CD1c-positive myeloid dendritic cell (primary cell): ENCODE results near the gene C3AR1.
"Not testable (repeated sequence)": the region's sequence is repeated elsewhere in the genome, so short reads cannot be mapped to it uniquely, and the experiment has no call there.

Experiments used
- DNase-seq: peaks from one replicate; pipeline ENCODE4 v3.0.0-alpha.2; 2016; ENCODE audit errors: extremely low spot score

The C3AR1 gene

DNA sequence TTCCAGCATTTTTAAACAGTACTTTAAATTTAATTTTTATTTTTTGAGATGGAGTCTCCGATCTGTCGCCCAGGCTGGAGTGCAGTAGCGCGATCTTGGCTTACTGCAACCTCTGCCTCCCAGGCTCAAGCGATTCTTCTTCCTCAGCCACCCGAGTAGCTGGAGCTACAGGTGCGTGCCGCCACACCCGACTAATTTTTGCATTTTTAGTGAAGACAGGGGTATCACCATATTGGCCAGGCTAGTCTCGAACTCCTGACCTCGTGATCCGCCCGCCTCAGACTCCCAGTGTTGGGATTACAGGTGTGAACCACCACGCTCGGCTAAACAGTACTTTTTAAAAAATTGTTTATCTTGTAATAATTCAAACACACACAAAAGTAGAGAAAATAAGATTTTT lies 37.9 kb downstream of the C3AR1 start:
- no peak for DNase-seq

DNA sequence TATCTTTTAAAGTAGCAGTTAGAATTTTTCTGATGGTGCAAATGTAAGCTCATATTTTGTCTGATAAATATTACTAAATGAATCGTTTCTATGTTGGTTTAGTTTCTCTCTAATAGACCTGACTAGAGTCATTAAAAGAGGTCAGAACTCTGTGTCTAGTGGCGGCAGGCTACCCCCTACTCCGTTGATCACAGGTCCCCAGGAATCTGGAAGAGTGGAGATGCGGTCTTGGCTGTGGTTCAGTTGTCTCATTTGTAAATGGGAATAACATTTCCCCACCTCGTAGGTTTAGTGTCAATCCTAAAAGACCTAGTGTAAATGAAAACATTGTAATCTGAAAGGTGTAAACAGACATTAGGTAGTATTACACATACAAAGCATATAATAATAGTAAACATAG lies 38.3 kb downstream of the C3AR1 start:
- no peak for DNase-seq

DNA sequence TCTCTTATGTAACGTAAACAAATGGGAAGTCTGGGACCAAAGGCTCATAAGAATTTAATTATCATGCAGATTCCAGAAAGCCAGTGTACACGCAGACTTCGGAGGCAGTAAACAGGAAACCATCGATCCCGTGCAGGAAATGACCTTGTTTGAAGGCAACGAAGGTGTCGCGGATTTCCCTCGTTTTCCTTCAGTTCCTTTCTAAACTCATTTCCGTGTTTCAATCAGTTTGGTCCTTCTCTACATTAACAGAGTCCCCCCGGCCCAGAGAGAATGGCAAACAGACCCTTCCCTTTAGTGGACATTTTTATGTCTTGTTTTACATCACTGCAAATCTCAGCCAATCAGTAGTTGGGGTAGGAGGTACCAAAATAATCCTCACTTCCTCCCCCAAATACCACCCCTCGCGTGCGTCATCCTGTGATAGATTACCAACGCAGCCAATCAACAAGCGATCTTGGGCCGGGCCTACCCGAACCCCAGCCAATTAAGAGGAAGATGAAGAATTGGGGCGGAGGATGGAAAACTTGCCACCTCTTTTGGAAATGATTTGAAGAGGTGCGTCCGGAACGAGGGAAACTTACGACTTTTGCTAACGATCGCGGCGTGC lies 39.8 kb downstream of the C3AR1 start:
- DNase-seq: peak; percentile 99

DNA sequence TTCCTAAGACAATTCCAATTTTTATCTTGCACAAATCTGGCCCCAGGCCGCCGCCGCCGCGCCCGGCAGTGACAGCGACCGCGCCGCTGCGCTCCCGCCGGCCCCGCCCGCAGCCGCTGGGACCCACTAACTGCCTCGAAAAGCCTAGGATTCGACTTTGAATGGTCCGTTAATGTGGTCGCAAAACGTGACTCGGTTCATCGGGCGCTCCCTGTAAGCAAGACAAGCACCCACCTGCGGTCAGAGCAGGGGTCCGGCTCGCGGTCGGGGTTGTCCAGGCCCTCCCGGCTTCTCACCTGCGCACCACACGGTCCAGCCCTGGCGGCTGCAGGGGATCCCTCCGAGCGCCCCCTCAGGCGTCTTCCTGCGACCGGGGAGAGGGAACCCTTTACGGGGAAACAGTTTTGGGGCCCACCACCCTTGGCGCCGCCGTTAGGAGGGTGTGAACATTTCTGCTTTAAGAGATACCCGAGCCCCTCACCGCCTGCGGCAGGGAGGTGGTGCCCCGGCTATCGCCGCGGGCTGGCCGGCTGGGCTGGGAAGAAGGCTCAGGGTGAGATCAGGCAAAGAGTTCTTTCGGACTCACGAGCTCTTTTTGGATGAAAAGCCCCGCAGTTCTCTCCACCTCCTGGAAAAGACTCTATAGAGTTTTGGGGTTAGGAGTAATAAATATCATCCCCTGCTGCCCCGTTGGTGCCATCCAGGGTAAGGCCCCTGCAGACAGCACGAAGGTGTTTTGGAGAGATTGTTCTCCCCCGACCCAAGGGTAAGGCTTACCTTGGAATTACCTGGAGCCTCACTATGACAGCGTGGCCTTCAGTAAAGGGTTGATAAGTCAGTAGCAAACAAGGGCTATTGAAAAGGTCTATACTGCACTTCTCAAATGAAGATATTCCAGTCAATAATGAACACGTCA lies 47.2 kb downstream of the C3AR1 start:
- no peak for DNase-seq

DNA sequence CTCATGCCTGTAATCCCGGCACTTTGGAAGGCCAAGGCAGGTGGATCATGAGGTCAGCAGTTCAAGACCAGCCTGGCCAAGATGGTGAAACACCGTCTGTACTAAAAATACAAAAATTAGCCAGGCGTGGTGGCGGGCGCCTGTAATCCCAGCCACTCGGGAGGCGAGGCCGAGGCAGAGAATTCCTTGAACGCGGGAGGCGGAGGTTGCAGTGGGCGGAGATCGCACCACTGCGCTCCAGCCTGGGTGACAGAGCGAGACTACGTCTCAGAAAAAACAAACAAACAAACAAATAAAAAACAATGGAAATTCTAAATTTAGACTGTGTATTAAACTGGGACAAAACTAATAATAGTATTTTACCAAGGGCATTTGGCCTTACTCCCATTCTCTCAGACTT lies 47.9 kb downstream of the C3AR1 start:
- not testable (repeated sequence) for DNase-seq

GRCh38 chr12:8014836-8015235 lies 51.3 kb downstream of the C3AR1 start:
- no peak for DNase-seq

DNA sequence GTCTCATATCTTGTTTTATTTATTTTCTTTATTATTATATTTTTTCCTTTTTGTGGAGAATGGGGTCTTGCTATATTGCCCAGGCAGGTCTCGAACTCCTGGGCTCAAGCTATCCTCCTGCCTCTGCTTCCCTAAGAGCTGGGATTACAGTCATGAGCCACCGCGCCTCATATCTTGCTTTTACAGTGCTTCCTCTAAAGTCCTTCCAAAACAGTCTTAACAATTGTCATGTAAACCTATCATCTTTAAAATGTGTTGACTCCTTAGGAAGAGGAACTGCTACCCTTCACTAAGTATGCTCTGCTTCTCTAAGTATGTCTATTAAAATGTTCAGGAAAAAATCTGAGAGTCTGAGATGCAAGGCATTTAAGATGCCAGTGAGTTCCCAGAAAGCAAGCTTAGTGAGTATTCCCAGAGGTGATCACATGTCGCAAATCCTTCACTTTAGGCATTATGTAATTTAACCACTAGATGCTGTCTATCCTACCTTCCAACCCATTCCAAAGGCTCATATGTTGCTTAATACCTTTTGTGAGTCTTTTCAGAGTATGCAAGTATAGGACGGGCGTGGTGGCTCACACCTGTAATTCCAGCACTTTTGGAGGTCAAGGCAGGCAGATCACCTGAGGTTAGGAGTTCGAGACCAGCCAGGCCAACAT lies 53.4 kb downstream of the C3AR1 start:
- DNase-seq: no peak

GRCh38 chr12:8011331-8011730 lies 54.8 kb downstream of the C3AR1 start:
- no peak for DNase-seq
